ENCODE measurements around the gene RHBDL3.

The RHBDL3 gene

GRCh38 chr17:32299580-32300164 lies 34.0 kb downstream of the RHBDL3 start:
- no peak for TF ChIP-seq CTCF (conservative IDR thresholded peaks at IDR 0.05; ENCODE audit: low read length)
- DNase-seq (ENCODE audit: low read depth) = no peak
- no peak overlapping the region for H3K4me3 ChIP-seq (ENCODE audit: low read length)

DNA sequence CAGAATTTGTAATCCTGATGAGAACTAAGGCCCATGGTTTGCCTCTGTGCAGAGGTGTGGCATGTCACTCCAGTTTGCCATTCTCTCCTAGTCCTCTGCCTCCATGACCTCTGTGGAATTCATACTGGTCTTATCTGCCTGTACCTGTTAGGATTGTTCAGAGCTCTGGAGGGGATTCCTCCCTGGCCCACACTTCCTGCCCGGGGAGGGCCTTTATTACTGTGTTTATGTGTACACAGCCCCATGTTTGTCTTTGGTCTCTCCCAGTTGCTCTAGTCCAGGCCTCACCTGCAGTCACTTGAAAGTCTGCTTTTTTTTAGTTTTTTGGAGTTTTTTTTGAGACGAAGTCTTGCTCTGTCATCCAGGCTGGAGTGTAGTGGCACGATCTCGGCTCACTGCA lies 36.4 kb downstream of the RHBDL3 start:
- TF ChIP-seq CTCF (conservative IDR thresholded peaks at IDR 0.05; ENCODE audit: low read length) = no peak
- no peak for DNase-seq (ENCODE audit: low read depth)
- no peak overlapping the region for H3K4me3 ChIP-seq (ENCODE audit: low read length)

DNA sequence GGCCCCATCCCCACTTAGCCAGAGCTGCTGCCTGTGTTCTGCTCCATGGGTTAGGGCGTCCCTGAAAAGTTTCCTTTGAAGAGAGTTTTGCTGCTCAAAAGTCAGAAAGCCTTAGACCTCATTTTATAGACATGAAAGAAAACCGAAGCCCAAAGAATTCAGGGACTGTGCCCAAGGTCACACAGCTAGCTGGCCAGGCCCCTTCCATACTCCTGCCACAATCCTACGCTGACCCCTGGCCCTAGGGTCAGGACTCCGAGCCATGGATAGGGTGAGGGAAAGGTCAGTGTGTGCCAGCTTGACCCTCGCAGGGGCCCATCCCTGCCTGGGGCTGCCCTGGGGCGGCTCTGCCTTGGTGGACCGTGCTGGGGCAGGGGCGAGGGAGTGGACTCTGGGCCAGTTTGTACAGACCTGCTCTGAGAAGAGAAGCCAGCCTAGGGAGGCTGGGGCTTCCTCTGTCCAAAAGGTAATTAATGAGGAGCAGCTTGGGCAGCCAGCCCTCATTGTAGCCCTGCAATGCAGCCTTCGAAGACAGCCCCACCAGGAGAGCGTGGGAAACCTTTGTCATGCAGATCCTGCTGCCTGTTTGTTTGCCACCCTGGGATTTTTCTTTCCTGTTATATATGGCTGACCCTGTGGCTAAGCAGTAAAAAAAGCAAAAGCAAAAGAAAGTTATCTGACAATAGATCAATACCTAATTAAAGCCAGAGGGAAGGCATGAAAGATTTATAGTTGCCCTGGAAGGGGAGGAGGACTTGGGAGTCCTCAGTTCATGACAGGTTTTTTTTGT lies 37.4 kb downstream of the RHBDL3 start:
- no peak for DNase-seq (ENCODE audit: low read depth)
- TF ChIP-seq CTCF (conservative IDR thresholded peaks at IDR 0.05; ENCODE audit: low read length) = no peak
- H3K4me3 ChIP-seq (ENCODE audit: low read length) = no peak overlapping the region

- TF ChIP-seq CTCF (conservative IDR thresholded peaks at IDR 0.05; ENCODE audit: low read length) = no peak
- H3K4me3 ChIP-seq (ENCODE audit: low read length) = no peak overlapping the region
- no peak for DNase-seq (ENCODE audit: low read depth)
Measured at GRCh38 chr17:32303781-32304288, 38.2 kb downstream of the RHBDL3 start.

GRCh38 chr17:32305049-32305448 lies 39.4 kb downstream of the RHBDL3 start:
- no peak for TF ChIP-seq CTCF (conservative IDR thresholded peaks at IDR 0.05; ENCODE audit: low read length)

GRCh38 chr17:32307658-32308057 lies 42.0 kb downstream of the RHBDL3 start:
- no peak overlapping the region for H3K4me3 ChIP-seq (ENCODE audit: low read length)
- no peak for TF ChIP-seq CTCF (conservative IDR thresholded peaks at IDR 0.05; ENCODE audit: low read length)
- no peak for DNase-seq (ENCODE audit: low read depth)

More at GRCh38 chr17:32305049-32305448, 39.4 kb downstream of the RHBDL3 start:
- no peak overlapping the region for H3K4me3 ChIP-seq (ENCODE audit: low read length)
- no peak for DNase-seq (ENCODE audit: low read depth)

All from AG10803 (cell line).